Osteocyte (in vitro differentiated cells): ENCODE data around the gene KRT1. TPM values are rescaled to one million over a fixed set of nuclear protein-coding genes. Genes with fewer than 3 reads are reported as not detected.
"Not testable (repeated sequence)": the region's sequence is repeated elsewhere in the genome, so short reads cannot be mapped to it uniquely, and the experiment has no call there.

Experiments used
- DNase-seq: peaks from one replicate; pipeline ENCODE4 v3.0.0; 2021; ENCODE audit warnings: mixed read lengths; ENCODE audit not compliant: unreplicated experiment; ENCODE audit errors: extremely low spot score
- H3K27ac Mint-ChIP-seq: one replicate; pipeline ENCODE4 v1.8.0; 2021; ENCODE audit warnings: mild to moderate bottlenecking, mixed read lengths; ENCODE audit not compliant: unreplicated experiment
- H3K27me3 Mint-ChIP-seq: one replicate; pipeline ENCODE4 v1.8.0; 2021; ENCODE audit warnings: mixed read lengths; ENCODE audit not compliant: unreplicated experiment
- H3K36me3 Mint-ChIP-seq: one replicate; pipeline ENCODE4 v1.8.0; 2021; ENCODE audit warnings: mixed read lengths; ENCODE audit not compliant: unreplicated experiment
- H3K4me1 Mint-ChIP-seq: one replicate; pipeline ENCODE4 v1.8.0; 2021; ENCODE audit warnings: mixed read lengths; ENCODE audit not compliant: unreplicated experiment
- H3K4me3 Mint-ChIP-seq: one replicate; pipeline ENCODE4 v1.8.0; 2021; ENCODE audit warnings: mild to moderate bottlenecking, moderate library complexity, mixed read lengths; ENCODE audit not compliant: unreplicated experiment
- H3K9me3 Mint-ChIP-seq: one replicate; pipeline ENCODE4 v1.8.0; 2021; ENCODE audit warnings: mixed read lengths; ENCODE audit not compliant: unreplicated experiment
- CTCF ChIP-seq: fragments of 200-600 bp; sonication (generic); IDR thresholded peaks from 2 replicates; pipeline ENCODE4 v1.5.0; 2021; ENCODE audit warnings: antibody characterized with exemption, mild to moderate bottlenecking, moderate library complexity
- total RNA-seq: library from RNA; stranded (reverse); gene quantifications from 2 replicates; pipeline ENCODE4 v1.2.1, GENCODE V29; 2021

KRT1 gene
- total RNA-seq, 1 donor from 2014 or later: not detected

- Mint-ChIP-seq H3K4me1 (peaks cover 2% of the 10 kb centered on the region), H3K9me3 (no peaks in the 10 kb centered on the region), H3K27me3 (peaks cover 66% of the 10 kb centered on the region), H3K27ac (no peak overlapping the region), H3K36me3 (no peaks in the 10 kb centered on the region), H3K4me3 (no peak overlapping the region)
- no peak for DNase-seq
- TF ChIP-seq CTCF: peak; percentile 7
Measured at GRCh38 chr12:52715416-52715815, 35.2 kb upstream of the KRT1 start.

- no peak for TF ChIP-seq CTCF
- Mint-ChIP-seq H3K36me3 (no peaks in the 10 kb centered on the region), H3K27me3 (peaks cover 60% of the 10 kb centered on the region), H3K4me3 (no peak overlapping the region), H3K27ac (no peak overlapping the region), H3K4me1 (peaks cover 2% of the 10 kb centered on the region), H3K9me3 (no peaks in the 10 kb centered on the region)
- no peak for DNase-seq
Measured at GRCh38 chr12:52714887-52715281, 34.7 kb upstream of the KRT1 start.

GRCh38 chr12:52713960-52714886 is 34.0 kb upstream of the KRT1 start:
- Mint-ChIP-seq H3K27me3 (peaks cover 60% of the 10 kb centered on the region), H3K9me3 (no peaks in the 10 kb centered on the region), H3K4me1 (peaks cover 2% of the 10 kb centered on the region), H3K36me3 (no peaks in the 10 kb centered on the region), H3K4me3 (no peak overlapping the region), H3K27ac (no peak overlapping the region)
- DNase-seq: no peak
- TF ChIP-seq CTCF: no peak

- H3K9me3 Mint-ChIP-seq, DNase-seq, H3K27ac Mint-ChIP-seq, H3K4me3 Mint-ChIP-seq, H3K36me3 Mint-ChIP-seq, H3K4me1 Mint-ChIP-seq: not testable (repeated sequence)
- peaks cover 69% of the 10 kb centered on the region for H3K27me3 Mint-ChIP-seq
Measured at GRCh38 chr12:52712122-52712521, 31.9 kb upstream of the KRT1 start.

DNA sequence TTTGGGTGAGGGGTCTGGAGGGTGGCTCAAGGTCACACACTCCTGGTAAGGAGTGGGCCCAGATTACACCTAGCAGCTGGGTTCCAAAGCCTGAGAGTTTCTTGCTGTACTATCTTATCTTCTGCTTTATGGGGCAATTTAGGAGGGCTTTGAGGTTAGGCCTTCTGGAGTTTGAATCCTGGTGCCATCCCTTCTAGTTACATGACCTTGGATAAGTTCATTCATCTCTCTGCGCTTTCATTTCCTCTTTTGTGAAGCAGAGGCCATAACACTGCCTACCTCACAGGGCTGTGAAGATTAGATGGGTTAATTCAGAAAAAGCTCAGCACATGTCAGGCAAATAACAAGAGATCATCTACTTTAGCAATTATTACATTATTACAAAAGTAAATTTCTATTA is 30.5 kb upstream of the KRT1 start:
- H3K27me3 Mint-ChIP-seq: peaks cover 63% of the 10 kb centered on the region

More for the DNA sequence above, 30.5 kb upstream of the KRT1 start:
- Mint-ChIP-seq H3K4me1 (peaks cover 2% of the 10 kb centered on the region), H3K27ac (no peak overlapping the region), H3K9me3 (no peaks in the 10 kb centered on the region), H3K4me3 (no peak overlapping the region), H3K36me3 (no peaks in the 10 kb centered on the region)
- TF ChIP-seq CTCF: no peak
- no peak for DNase-seq
